GM18526 (cell line): Measurements from ENCODE around the gene PUM2.

Experiments
- POLR2A ChIP-seq: IDR thresholded peaks from 3 replicates; pipeline ENCODE4 v1.6.1; 2011; ENCODE audit not compliant: insufficient read length; ENCODE audit errors: extremely low read depth

Gene PUM2

DNA sequence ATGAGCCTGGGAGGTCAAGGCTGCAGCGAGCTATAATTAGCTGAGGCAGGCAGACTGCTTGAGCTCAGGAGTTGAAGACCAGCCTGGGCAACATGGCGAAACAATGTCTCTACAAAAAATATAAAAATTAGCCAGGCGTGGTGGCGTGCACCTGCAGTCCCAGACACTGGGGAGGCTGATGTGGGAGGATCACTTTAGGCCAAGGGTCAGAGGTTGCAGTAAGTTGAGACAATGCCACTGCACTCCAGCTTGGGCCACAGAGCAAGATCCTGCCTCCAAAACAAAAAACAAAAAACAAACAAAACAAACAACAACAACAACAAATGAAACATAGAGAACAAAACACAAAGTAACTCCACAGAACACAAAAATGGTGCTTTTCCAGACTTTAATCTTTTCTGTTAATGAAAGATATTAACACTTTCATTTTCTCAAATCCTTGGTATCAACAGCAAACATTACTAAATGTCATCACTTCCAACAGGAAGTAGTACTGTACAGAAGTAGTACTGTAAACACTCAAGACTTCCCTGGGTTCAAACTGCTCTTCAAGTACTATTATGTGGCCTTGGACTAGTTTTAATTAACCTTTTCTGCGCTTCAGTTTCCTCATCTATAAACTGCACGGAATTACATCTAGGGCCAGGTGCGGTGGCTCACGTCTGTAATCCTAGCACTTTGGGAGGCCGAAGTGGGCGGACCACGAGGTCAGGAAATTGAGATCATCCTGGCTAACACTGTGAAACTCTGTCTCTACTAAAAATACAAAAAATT lies 27.9 kb downstream of the PUM2 start:
- no peak for TF ChIP-seq POLR2A

DNA sequence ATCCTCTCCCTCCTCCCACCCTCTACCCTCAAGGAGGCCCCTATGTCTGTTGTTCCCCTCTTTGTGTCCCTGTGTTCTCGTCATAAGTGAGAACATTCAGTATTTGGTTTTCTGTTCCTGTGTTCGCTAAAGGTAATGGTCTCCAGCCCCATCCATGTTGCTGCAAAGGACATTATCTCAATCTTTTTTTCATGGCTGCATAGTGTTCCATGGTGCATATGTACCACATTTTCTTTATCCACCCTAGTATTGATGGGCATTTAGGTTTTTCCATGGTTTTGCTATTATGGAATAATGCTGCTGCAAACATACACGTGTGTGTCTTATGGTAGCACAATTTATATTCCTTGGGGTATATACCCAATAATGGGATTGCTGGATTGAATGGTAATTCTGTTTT lies 33.0 kb downstream of the PUM2 start:
- no peak for TF ChIP-seq POLR2A

DNA sequence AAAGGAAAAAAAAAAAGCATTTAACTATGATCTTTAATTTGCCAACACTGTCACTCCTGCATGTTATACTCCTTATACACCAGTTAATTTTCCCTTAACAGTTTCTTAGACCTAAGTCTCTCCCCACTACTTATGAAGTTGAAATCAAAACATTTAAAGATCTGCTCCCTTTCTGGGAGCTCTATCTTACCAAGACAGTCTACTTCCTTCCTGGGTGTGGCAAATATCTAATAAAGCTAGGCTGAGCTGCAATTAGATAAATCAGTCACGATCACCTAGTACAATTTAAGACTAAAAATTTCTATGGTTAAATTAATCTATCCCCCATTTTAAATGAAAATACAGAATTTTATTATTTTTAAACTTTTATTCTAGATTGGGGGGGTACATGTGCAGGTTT lies 33.4 kb downstream of the PUM2 start:
- no peak for TF ChIP-seq POLR2A

DNA sequence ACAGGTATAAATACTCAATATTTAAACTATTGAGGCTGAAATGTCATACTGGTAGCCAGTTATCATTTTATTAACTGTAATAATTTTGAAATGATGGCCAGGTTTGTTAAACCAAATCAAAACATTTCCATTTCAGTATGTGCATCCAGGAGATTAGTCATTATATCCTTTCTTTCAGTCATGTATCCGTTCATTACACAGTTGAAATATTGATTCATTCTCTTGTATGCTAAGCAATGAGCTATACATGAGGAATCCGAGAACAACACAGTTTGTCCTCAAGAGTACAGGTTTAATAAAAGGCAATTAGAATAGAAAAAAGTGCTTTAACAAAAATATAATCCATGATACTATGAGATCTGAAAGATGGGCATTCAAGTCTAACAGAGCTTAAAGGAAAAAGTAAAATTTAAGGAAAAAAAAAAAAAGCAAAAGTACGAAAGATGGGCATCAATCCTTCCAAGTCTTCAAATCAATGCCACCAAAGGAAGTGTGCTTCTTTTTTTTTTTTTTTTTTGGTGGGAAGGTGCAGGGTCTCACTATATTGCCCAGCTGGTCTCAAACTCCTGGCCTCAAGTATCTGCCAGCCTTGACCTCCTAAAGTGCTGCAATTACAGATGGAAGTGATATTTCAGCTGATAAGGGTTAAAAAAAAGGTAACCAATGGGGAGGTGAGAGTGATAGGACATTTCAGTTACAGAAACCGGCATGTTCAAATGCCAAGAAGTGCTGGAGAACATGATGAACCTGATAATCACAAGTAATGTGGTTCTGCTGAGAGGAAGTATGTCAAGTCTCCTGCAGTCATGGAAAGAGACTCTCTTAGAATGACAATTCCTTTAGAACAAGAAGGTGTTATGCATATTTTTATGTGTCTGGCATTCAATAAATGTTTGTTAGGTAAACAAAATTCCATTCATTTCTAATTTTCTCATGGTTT lies 35.8 kb downstream of the PUM2 start:
- TF ChIP-seq POLR2A: no peak

DNA sequence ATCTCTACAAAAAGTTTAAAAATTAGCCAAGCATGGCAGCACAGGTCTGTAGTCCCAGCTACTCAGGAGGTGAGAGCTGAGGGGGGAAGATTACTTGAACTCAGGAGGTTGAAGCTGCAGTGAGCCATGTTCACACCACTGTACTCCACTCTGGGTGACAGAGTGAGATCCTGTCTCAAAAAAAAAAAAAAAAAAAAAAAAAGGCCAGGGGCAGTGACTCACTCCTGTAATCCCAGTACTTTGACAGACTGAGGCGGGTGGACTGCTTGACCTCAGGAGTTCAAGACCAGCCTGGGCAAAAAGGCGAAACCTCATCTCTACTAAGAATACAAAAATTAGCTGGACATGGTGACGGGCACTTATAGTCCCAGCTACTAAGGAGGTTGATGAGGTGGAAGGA lies 37.0 kb downstream of the PUM2 start:
- no peak for TF ChIP-seq POLR2A

DNA sequence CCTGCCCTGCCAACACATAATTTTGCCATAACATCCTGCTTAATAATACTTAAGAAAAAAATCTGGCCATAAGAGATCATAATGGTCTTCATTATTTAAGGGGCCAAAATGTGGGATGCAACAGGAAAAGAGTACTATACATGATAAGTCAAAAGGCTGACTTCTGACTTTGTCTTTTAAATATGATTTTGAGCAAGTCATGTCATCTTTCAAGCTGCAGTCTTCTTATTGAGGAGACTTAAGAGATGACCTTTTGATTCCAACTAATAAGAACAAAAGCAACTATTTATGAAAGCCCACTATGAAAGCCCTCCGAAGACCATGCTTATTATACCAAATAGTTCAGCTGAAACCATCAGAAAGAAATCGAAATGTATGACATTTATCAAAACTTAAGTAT lies 41.6 kb downstream of the PUM2 start:
- no peak for TF ChIP-seq POLR2A

DNA sequence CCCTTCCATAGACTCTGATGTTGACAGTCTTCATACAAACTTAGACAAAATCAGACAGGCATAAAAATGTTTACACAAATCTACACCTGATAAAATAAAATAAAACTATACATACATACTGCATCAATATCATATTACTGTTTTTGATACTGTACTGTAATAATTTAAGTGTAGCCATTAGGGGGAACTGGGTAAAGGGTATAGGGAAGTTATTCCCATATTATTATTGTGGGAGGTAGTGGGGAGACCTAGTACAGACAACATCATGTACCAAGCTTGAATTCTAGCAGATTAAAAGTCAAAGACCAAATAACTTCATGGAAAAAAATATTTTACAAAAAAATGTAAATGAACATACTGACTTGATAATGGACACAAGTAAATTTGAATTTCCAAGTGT lies 43.3 kb downstream of the PUM2 start:
- TF ChIP-seq POLR2A: no peak

DNA sequence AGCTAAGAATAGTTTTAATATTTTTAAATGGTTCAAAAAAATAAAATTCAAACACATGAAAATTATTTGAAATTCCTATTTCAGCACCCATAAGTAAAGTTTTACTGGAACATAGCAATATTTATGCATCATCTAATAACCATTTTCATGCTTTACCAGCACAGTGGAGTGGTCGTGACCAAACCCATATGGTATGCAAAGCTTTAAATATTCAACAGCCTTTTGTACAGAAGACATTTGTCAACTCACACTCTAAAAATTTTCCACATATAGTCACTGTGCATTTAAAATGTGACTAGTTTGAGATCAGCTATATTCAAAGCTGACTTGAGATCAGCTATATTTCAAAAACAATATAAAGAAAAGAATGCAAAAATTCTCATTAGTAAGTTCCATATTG lies 46.2 kb downstream of the PUM2 start:
- TF ChIP-seq POLR2A: no peak

DNA sequence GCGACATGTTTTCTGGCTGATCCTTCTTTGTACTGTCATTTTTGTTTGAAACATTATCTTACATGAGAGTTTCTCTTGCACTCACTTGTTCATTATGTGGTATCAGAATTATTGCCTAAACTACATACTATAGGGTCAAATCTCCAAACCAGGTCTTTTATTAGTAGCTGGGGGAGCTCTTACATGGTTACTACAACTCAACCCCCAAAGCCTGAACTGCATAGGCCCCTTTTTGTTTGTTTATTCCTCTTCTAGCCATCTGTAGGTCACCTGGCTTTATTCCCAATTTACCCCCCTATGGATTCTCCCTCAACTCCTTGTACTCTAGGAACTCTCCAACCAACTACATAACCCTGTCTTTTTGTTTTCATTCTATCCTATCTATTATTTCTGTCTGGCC lies 46.7 kb downstream of the PUM2 start:
- TF ChIP-seq POLR2A: no peak

DNA sequence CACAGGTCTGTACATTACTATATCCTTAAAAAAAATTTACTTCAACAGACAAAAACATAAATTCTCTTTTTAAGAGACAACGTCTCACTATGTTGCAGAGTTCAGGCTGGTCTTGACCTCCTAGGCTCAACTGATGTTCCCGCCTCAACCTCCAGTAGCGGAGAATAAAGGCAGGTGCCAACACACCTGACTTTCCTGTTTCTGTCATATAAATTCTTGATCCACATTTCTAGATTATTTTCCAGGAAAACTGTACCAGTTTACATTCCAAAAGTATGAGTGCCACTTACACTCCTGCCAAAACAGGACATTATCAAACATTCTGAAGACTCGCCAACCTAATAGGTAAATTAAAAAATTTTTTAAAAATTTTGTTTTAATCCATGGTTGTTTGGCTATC lies 48.6 kb downstream of the PUM2 start:
- TF ChIP-seq POLR2A: no peak

DNA sequence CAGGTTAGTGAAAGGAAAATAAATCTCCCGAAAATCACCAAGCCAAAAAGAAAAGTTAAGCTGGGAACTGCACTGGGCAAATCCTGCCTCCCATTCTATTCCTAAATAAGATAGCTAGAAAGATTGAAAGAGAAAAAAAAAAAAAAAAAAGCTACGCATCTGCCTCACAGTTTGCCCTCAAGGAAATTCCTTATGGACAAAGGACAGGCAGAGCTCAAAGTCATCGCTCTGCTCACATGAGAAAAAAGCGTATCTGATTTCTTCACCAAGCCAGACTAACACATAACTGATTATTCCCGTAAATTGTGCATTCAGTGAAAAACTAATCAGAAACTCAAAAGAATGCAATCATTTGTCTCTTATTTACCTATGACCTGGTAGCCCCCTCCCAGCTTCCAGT lies 50.0 kb downstream of the PUM2 start:
- TF ChIP-seq POLR2A: no peak

DNA sequence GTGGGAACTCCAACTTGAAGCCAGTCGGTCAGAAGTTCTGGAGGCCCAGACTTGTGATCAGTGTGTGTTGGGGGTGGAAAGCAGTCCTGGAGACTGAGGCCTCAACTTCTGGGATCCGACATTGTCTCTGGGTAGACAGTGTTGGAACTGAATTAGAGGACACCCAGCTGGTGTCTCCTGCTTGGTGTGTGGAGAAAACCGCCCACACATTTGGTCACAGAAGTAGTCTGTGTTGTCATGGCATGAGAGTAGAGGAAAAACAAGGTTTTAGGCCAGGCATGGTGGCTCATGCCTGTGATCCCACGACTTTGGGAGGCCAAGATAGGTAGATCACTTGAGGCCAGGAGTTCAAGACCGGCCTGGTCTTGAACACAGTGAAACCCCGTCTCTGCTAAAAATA lies 51.5 kb downstream of the PUM2 start:
- TF ChIP-seq POLR2A: no peak

DNA sequence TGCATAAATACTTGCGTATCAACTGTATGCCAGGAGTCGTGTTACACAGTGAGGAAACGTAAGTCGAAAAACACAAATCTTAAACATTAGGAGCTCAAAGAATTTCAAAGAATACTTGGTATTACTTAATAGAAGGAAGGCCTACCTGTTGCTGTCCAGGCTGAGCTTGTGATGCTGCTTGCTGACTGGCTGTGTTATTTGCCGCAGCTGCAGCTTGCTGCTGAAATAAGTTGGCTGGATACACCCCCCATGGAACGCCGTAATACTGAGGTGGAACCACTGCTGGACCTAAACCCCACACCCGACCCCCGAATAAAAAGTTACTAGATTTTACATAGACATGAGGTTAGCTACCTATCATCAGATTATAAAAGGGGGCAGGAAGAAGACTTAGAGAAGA lies 56.4 kb downstream of the PUM2 start:
- TF ChIP-seq POLR2A: no peak

DNA sequence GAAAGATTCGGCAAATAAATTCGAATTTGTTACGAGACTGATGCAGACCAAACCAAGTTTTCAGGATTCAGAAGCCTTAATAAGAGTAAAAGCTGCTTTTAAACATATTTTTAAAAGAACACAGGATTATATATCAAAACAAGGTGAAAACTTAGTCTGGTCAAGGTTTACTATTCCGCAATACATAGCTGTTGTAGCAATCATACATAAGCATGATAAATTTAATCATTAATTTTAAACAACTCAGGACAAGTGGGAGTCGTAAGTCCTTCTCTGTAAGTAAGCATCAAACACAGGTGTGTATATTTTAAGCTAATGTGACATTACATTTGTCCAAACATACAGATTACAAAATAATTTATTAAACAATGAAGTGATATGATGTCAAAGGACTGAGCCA lies 57.7 kb downstream of the PUM2 start:
- TF ChIP-seq POLR2A: no peak

DNA sequence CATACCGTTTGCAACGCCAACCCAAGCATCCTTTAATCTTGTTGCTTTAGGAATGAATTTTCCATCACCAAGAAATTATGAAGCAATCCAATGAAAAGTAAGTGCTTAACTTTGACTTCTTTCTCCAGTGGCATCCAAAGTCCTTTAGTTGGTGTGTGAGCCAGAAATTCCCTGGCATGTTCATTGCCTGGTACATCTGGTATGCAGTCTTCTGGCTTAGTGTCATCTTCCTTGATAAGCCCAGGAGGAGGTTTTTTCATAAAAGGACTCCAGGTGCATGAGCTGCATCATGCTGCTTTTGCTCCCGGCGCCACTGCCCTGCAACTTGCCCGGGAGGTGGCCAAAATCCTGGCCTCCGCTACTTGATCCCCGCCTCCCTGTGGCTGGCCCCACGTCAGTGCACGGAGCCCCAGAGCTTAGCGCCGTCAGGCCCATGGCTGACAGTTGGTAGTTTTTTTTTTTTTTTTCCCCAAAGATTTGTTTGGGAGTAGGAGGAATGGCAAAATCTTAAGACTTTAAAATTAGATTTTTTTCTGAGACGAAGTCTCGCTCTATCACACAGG lies 58.7 kb downstream of the PUM2 start:
- TF ChIP-seq POLR2A: no peak

DNA sequence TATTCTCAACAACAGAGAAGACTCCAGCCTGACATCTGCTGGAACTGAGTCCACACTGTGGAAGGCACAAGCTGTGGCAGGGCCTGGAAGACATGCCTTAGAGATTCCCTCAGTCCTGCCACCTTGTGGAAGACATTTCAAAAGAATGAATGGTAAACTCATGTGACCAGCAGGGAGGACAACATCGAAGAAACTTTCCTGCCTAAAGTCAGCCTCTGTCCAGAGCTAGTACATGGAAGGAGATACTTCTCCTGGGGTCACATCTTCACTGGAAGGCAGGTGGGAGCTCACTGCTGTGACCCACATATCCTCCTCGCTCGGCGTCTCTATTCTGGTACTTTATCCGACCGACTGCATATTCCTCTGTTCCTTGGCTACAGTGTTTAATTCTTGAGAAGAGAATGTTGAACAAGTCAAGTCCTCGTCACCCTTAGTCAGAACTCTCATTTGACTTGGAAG lies 59.5 kb downstream of the PUM2 start:
- TF ChIP-seq POLR2A: no peak
